HepG2 (cell line): ENCODE measurements around the gene CHKB. TPM values are rescaled to one million over a fixed set of nuclear protein-coding genes. Genes with fewer than 3 reads are reported as not detected.

Experiments used
- ATAD3A ChIP-seq: sonication (generic); formaldehyde crosslinking; IDR thresholded peaks from 2 replicates; pipeline ENCODE4 v1.4.0; 2020; ENCODE audit warnings: missing genetic modification reagents
- CAMTA2 ChIP-seq: sonication (generic); formaldehyde crosslinking; IDR thresholded peaks from 2 replicates; pipeline ENCODE4 v1.4.0; 2020; ENCODE audit warnings: mild to moderate bottlenecking, missing genetic modification reagents, borderline replicate concordance
- CENPT ChIP-seq: sonication (generic); formaldehyde crosslinking; IDR thresholded peaks from 2 replicates; pipeline ENCODE4 v1.8.0; 2022; ENCODE audit warnings: low read depth, mild to moderate bottlenecking, moderate library complexity, missing genetic modification reagents
- ELF1 ChIP-seq: sonication (generic); formaldehyde crosslinking; IDR thresholded peaks from 2 replicates; pipeline ENCODE4 v1.4.0; 2020; ENCODE audit warnings: missing genetic modification reagents
- FOXO1 ChIP-seq: sonication (generic); formaldehyde crosslinking; IDR thresholded peaks from 2 replicates; pipeline ENCODE4 v1.4.0; 2020; ENCODE audit warnings: missing genetic modification reagents
- FOXP1 ChIP-seq, 2 experiments: fragments of 450-650 bp in 1 of 2; IDR thresholded peaks; 2 replicates each; pipeline ENCODE4 v1.6.1; 2017 to 2018; ENCODE audit warnings: antibody characterized with exemption in 1 of 2
- GATA4 ChIP-seq: sonication (generic); IDR thresholded peaks from 2 replicates; pipeline ENCODE4 v1.6.1; 2016; ENCODE audit warnings: antibody characterized with exemption, low read depth, borderline replicate concordance
- KAT7 ChIP-seq: IDR thresholded peaks from 2 replicates; pipeline ENCODE4 v1.6.1; 2018; ENCODE audit warnings: borderline replicate concordance, missing compliant biosample characterization
- KLF12 ChIP-seq: sonication (generic); formaldehyde crosslinking; IDR thresholded peaks from 2 replicates; pipeline ENCODE4 v1.4.0; 2020; ENCODE audit warnings: missing genetic modification reagents, borderline replicate concordance
- MIER2 ChIP-seq: IDR thresholded peaks from 2 replicates; pipeline ENCODE4 v1.6.1; 2016; ENCODE audit warnings: missing biosample characterization, missing genetic modification reagents
- NBN ChIP-seq: fragments of 450-650 bp; conservative IDR thresholded peaks from 2 replicates; pipeline ENCODE4 v1.6.1; 2017
- XBP1 ChIP-seq: sonication (generic); formaldehyde crosslinking; IDR thresholded peaks from 2 replicates; pipeline ENCODE4 v1.5.0; 2020; ENCODE audit warnings: missing genetic modification reagents
- ZFP82 ChIP-seq: sonication (generic); formaldehyde crosslinking; IDR thresholded peaks from 2 replicates; pipeline ENCODE4 v1.5.1; 2020; ENCODE audit warnings: mild to moderate bottlenecking, missing genetic modification reagents, borderline replicate concordance
- ZFX ChIP-seq: sonication (generic); formaldehyde crosslinking; IDR thresholded peaks from 2 replicates; pipeline ENCODE4 v1.4.0; 2020; ENCODE audit warnings: mild to moderate bottlenecking, low read depth, missing genetic modification reagents, moderate library complexity
- ZIK1 ChIP-seq: sonication (generic); formaldehyde crosslinking; IDR thresholded peaks from 2 replicates; pipeline ENCODE4 v1.5.0; 2020; ENCODE audit warnings: mild to moderate bottlenecking, low read depth, missing genetic modification reagents, borderline replicate concordance
- ZNF12 ChIP-seq: sonication (generic); formaldehyde crosslinking; IDR thresholded peaks from 2 replicates; pipeline ENCODE4 v1.5.0; 2020; ENCODE audit warnings: missing genetic modification reagents
- ZNF207 ChIP-seq: fragments of 450-650 bp; IDR thresholded peaks from 2 replicates; pipeline ENCODE4 v1.6.1; 2016; ENCODE audit warnings: antibody characterized with exemption, borderline replicate concordance
- ZNF44 ChIP-seq: sonication (generic); formaldehyde crosslinking; IDR thresholded peaks from 2 replicates; pipeline ENCODE4 v1.5.1; 2020; ENCODE audit warnings: mild to moderate bottlenecking, missing genetic modification reagents
- ZNF468 ChIP-seq: sonication (generic); formaldehyde crosslinking; IDR thresholded peaks from 2 replicates; pipeline ENCODE4 v1.8.0; 2022; ENCODE audit warnings: mild to moderate bottlenecking, moderate library complexity, missing genetic modification reagents
- ZNF768 ChIP-seq: sonication (generic); formaldehyde crosslinking; IDR thresholded peaks from 2 replicates; pipeline ENCODE4 v1.4.0; 2020; ENCODE audit warnings: missing genetic modification reagents
- ZSCAN25 ChIP-seq: sonication (generic); formaldehyde crosslinking; IDR thresholded peaks from 2 replicates; pipeline ENCODE4 v1.8.0; 2022; ENCODE audit warnings: mild to moderate bottlenecking, missing genetic modification reagents
- polyA plus RNA-seq, 8 experiments: library from polyadenylated mRNA; depleted of rRNA in 3 of 8; stranded (reverse) in 7 of 8; unstranded in 1 of 8; fragments of >200 nt; fragmentation: Illumina TruSeq in 4 of 8; extraction: Trizol in 4 of 8; gene quantifications; 2 replicates each; pipeline versions ENCODE4 v1.2.1 to v1.2.3, GENCODE V29; 2011 to 2016; ENCODE audit warnings: low read depth in 4 of 8, missing spikeins in 1 of 8, mixed read lengths in 1 of 8; ENCODE audit not compliant: insufficient read depth in 1 of 8
- total RNA-seq, 5 experiments: library from RNA; depleted of rRNA; stranded (reverse); fragments of >200 nt; fragmentation: Illumina TruSeq; extraction: Trizol; gene quantifications; 2 replicates each; pipeline ENCODE4 v1.2.3, GENCODE V29; 2016; ENCODE audit warnings: low read depth in 1 of 5
- TF ChIP-seq, protein P1 (sequence below): sonication (generic); formaldehyde crosslinking; IDR thresholded peaks from 2 replicates; pipeline ENCODE4 v1.4.0; 2020; ENCODE audit warnings: mild to moderate bottlenecking, missing genetic modification reagents
- TF ChIP-seq, protein P2 (sequence below): IDR thresholded peaks from 2 replicates; pipeline ENCODE4 v1.6.1; 2012; ENCODE audit warnings: inconsistent platforms
- TF ChIP-seq, protein P3 (sequence below): sonication (generic); formaldehyde crosslinking; IDR thresholded peaks from 2 replicates; pipeline ENCODE4 v1.8.1; 2023; ENCODE audit warnings: missing genetic modification reagents, mild to moderate bottlenecking, borderline replicate concordance
- TF ChIP-seq, protein P4 (sequence below): sonication (generic); formaldehyde crosslinking; IDR thresholded peaks from 2 replicates; pipeline ENCODE4 v1.5.1; 2020; ENCODE audit warnings: mild to moderate bottlenecking, missing genetic modification reagents, borderline replicate concordance
- TF ChIP-seq, protein P5 (sequence below): sonication (generic); formaldehyde crosslinking; IDR thresholded peaks from 2 replicates; pipeline ENCODE4 v1.4.0; 2020; ENCODE audit warnings: mild to moderate bottlenecking, missing genetic modification reagents

CHKB gene
- total and polyA plus RNA-seq, 2 of the 13 experiments (the other 11 are each of a cell fraction or from before 2014, with no cell fraction given) = 24.5 to 42.7 TPM

DNA sequence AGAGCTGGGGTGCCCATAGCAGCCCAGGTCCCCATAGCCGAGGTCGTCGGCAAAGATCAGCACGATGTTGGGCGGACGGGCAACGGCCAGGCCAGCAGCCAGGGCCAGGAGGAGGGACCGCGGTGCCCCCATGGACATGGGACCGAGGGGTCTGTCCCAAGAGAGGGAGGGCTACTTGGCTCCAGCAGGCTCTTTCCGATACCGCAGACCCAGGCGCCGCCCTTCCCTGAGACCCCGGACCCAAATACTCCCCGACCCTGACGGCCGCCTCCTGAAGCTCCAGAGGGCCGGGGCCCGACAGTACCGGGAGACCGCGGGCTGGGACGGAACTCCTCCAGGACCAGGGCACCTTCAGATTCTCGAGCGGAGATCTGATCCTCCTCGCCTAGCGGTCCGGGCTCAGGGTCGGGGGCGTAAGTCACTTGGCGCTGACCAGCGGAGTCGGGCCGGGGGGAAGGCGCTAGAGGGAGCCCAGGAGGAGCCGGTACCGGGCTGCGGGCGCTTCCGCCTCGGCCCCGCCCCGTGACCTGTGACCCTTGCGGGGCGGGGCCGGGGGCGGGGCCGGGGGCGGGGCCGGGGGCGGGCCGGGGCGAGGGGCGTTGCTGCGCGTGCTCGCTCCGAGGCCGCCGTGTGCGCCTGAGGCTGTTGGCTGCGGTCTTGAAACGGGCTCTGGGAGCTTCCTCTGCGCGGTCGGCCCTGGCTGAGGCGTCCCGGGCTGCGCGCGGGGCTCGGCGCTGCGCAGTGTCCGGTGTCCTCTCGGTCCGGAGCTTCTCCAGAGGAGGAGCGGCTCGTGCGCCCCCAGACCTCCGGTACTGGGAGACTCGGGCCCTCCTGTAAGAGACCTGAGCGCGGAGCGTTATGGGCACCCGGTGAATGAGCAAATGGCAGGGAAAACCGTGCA is 45.2 kb upstream of the CHKB start, which contains the start of gene ARSA (continued):
- TF ChIP-seq, protein P1, sequence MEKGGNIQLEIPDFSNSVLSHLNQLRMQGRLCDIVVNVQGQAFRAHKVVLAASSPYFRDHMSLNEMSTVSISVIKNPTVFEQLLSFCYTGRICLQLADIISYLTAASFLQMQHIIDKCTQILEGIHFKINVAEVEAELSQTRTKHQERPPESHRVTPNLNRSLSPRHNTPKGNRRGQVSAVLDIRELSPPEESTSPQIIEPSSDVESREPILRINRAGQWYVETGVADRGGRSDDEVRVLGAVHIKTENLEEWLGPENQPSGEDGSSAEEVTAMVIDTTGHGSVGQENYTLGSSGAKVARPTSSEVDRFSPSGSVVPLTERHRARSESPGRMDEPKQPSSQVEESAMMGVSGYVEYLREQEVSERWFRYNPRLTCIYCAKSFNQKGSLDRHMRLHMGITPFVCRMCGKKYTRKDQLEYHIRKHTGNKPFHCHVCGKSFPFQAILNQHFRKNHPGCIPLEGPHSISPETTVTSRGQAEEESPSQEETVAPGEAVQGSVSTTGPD (CRISPR knock-in tag) = no peak
- TF ChIP-seq KAT7 (0 out of 2 replicates have a peak, but pooled peaks have one; percentile 10), ZNF468 (CRISPR knock-in tag) (peak; percentile 6; the same call in 1 of the 2 replicates), ZNF768 (CRISPR knock-in tag) (peak; percentile 48; the same call in 1 of the 2 replicates), XBP1 (0 out of 2 replicates have a peak, but pooled peaks have one; percentile 3), FOXO1 (CRISPR knock-in tag) (no peak), ZFP82 (CRISPR knock-in tag) (no peak; the same call in 1 of the 2 replicates), ATAD3A (CRISPR knock-in tag) (no peak), ELF1 (CRISPR knock-in tag) (peak; percentile 79), ZFX (peak; percentile 82), ZNF207 (no peak), NBN (no peak), ZIK1 (CRISPR knock-in tag) (no peak), GATA4 (peak; percentile 65), ZNF44 (CRISPR knock-in tag) (0 out of 2 replicates have a peak, but pooled peaks have one; percentile 87), CAMTA2 (CRISPR knock-in tag) (peak; percentile 41; the same call in 1 of the 2 replicates), FOXP1 (IDR thresholded peaks at IDR 0.05) (no peak), FOXP1 (CRISPR knock-in tag; IDR thresholded peaks at IDR 0.05) (no peak), ZNF12 (CRISPR knock-in tag) (no peak), KLF12 (CRISPR knock-in tag) (peak; percentile 77; the same call in 1 of the 2 replicates), CENPT (CRISPR knock-in tag) (no peak), MIER2 (CRISPR knock-in tag) (no peak), ZSCAN25 (peak; percentile 53; the same call in 1 of the 2 replicates)
- TF ChIP-seq, protein P2, sequence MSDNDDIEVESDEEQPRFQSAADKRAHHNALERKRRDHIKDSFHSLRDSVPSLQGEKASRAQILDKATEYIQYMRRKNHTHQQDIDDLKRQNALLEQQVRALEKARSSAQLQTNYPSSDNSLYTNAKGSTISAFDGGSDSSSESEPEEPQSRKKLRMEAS = peak; percentile 88
- TF ChIP-seq, protein P3, sequence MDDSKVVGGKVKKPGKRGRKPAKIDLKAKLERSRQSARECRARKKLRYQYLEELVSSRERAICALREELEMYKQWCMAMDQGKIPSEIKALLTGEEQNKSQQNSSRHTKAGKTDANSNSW (CRISPR knock-in tag) = peak; percentile 30; the same call in 1 of the 2 replicates
- TF ChIP-seq, protein P4, sequence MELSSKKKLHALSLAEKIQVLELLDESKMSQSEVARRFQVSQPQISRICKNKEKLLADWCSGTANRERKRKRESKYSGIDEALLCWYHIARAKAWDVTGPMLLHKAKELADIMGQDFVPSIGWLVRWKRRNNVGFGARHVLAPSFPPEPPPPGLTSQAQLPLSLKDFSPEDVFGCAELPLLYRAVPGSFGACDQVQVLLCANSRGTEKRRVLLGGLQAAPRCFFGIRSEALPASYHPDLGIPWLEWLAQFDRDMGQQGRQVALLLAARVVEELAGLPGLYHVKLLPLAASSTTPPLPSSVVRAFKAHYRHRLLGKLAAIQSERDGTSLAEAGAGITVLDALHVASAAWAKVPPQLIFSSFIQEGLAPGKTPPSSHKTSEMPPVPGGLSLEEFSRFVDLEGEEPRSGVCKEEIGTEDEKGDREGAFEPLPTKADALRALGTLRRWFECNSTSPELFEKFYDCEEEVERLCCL = peak; percentile 63; the same call in 1 of the 2 replicates
- TF ChIP-seq, protein P5, sequence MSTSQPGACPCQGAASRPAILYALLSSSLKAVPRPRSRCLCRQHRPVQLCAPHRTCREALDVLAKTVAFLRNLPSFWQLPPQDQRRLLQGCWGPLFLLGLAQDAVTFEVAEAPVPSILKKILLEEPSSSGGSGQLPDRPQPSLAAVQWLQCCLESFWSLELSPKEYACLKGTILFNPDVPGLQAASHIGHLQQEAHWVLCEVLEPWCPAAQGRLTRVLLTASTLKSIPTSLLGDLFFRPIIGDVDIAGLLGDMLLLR (CRISPR knock-in tag) = peak; percentile 59; the same call in 1 of the 2 replicates
